Large intestine (tissue), 3 donors: Measurements from ENCODE around the gene MTRF1. TPM values are rescaled to one million over a fixed set of nuclear protein-coding genes. Genes with fewer than 3 reads are reported as not detected.
"Not testable (repeated sequence)": the region's sequence is repeated elsewhere in the genome, so short reads cannot be mapped to it uniquely, and the experiment has no call there.

ENCODE experiments used
- DNase-seq, 2 donors: peaks; one replicate each; pipeline versions ENCODE4 v3.0.0 to v3.0.0-alpha.2; 2013
- H3K27ac ChIP-seq: one replicate; pipeline ENCODE4 v1.5.1; 2013; ENCODE audit warnings: low read length
- H3K27me3 ChIP-seq: 2 replicates; pipeline ENCODE4 v1.6.1; 2013; ENCODE audit warnings: low read length; ENCODE audit not compliant: control insufficient read depth, insufficient read depth
- H3K36me3 ChIP-seq: 2 replicates; pipeline ENCODE4 v1.6.1; 2013; ENCODE audit warnings: low read length; ENCODE audit not compliant: control insufficient read depth, insufficient read depth
- H3K4me1 ChIP-seq: one replicate; pipeline ENCODE4 v1.6.1; 2013; ENCODE audit warnings: low read length; ENCODE audit not compliant: control insufficient read depth, insufficient read depth
- H3K4me3 ChIP-seq: one replicate; pipeline ENCODE4 v1.5.1; 2013; ENCODE audit warnings: low read length
- H3K9me3 ChIP-seq: one replicate; pipeline ENCODE4 v1.6.1; 2013; ENCODE audit warnings: mild to moderate bottlenecking, low read depth, low read length, moderate library complexity; ENCODE audit not compliant: control insufficient read depth
- WGBS: methylation state at CpG from one replicate; pipeline ENCODE4 v1.1.5; 2013; ENCODE audit warnings: low lambda C conversion rate; ENCODE audit not compliant: insufficient coverage; 5-methylcytosine and 5-hydroxymethylcytosine counted together
- polyA plus RNA-seq: library from polyadenylated mRNA; unstranded; fragments of 120-200 nt; gene quantifications from one replicate; pipeline ENCODE4 v1.2.1, GENCODE V29; 2013

Gene MTRF1
- polyA plus RNA-seq, 1 donor = 18.6 TPM

- Histone ChIP-seq H3K36me3 (no peaks in the 10 kb centered on the region), H3K4me1 (no peaks in the 10 kb centered on the region), H3K27me3 (no peaks in the 10 kb centered on the region), H3K9me3 (peaks cover 9% of the 10 kb centered on the region), H3K27ac (no peak overlapping the region), H3K4me3 (no peak overlapping the region)
- DNase-seq = no peak
- WGBS = 96% methylated on average over 6 of the region's 7 CpGs
Measured at GRCh38 chr13:41178040-41178439, 85.3 kb downstream of the MTRF1 start.

- H3K4me3 ChIP-seq = no peak overlapping the region
- no peaks in the 10 kb centered on the region for H3K4me1 ChIP-seq
- WGBS = 50% methylated on average over 2 of the region's 2 CpGs
- H3K27ac ChIP-seq = no peak overlapping the region
- peaks cover 9% of the 10 kb centered on the region for H3K9me3 ChIP-seq
- no peaks in the 10 kb centered on the region for H3K27me3 ChIP-seq
- H3K36me3 ChIP-seq = no peaks in the 10 kb centered on the region
- no peak for DNase-seq
Measured at GRCh38 chr13:41177616-41178015, 85.8 kb downstream of the MTRF1 start.

GRCh38 chr13:41175576-41175975 lies 87.8 kb downstream of the MTRF1 start:
- H3K27me3 ChIP-seq, H3K36me3 ChIP-seq, H3K9me3 ChIP-seq, H3K4me3 ChIP-seq, H3K27ac ChIP-seq, DNase-seq, H3K4me1 ChIP-seq: not testable (repeated sequence)
- no CpG with 5 or more reads among the region's 8 CpGs for WGBS

Other genes with a start within 250 kb of the MTRF1 start
- gene ELF1, start 244.3 kb downstream of the MTRF1 start, polyA plus RNA-seq = 87.2 TPM
- 21.4 TPM for gene WBP4, start 202.1 kb downstream of the MTRF1 start, polyA plus RNA-seq
- gene KBTBD6, start 130.8 kb downstream of the MTRF1 start, polyA plus RNA-seq = 10.3 TPM
- gene KBTBD7, start 69.0 kb downstream of the MTRF1 start, polyA plus RNA-seq = 10.3 TPM
- 23.9 TPM for gene NAA16, start 47.7 kb upstream of the MTRF1 start, polyA plus RNA-seq
- 11.0 TPM for gene RGCC, start 194.0 kb upstream of the MTRF1 start, polyA plus RNA-seq